C4-2B (cell line): Measurements from ENCODE around the gene TSR3.

Experiments
- ZFX ChIP-seq: fragments of 450-650 bp; IDR thresholded peaks from 2 replicates; pipeline ENCODE4 v1.6.1; 2017
- TF ChIP-seq, protein P1 (sequence below): fragments of 450-650 bp; conservative IDR thresholded peaks from 2 replicates; pipeline ENCODE4 v1.5.1; 2017; ENCODE audit warnings: mild to moderate bottlenecking

DNA sequence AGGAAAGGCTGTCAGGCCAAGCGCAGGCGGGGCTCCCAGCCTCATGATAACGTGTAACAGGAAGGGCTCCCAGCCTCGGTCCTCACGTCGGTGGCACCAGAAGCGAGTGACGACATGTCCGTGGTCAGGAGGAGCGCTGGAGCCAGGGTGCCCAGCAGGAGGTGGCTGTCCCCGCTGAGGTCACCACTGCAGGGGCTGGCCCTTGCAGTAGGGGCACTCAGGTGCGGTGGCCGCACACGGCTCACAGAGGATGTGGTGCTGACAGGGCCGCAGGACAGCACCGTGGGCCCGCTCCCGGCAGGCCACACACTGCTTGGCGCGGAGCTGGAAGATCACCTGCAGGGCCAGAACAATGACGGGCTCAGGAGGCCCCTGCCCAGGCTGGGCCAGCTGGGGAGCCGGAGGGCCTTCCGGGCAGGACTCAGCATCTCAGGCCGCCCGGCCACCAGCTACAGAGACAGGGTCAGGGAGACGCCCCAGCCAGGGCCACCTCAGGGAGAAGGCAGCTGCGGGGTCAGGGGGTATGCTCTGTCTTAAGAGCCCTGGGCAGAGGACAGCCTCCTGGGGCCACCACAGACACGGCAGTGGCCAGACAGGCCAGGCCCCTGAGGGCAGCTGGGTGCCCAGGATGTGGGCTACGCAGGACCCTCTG is 14.5 kb upstream of the TSR3 start:
- TF ChIP-seq, protein P1, sequence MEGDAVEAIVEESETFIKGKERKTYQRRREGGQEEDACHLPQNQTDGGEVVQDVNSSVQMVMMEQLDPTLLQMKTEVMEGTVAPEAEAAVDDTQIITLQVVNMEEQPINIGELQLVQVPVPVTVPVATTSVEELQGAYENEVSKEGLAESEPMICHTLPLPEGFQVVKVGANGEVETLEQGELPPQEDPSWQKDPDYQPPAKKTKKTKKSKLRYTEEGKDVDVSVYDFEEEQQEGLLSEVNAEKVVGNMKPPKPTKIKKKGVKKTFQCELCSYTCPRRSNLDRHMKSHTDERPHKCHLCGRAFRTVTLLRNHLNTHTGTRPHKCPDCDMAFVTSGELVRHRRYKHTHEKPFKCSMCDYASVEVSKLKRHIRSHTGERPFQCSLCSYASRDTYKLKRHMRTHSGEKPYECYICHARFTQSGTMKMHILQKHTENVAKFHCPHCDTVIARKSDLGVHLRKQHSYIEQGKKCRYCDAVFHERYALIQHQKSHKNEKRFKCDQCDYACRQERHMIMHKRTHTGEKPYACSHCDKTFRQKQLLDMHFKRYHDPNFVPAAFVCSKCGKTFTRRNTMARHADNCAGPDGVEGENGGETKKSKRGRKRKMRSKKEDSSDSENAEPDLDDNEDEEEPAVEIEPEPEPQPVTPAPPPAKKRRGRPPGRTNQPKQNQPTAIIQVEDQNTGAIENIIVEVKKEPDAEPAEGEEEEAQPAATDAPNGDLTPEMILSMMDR: no peak
- TF ChIP-seq ZFX: no peak
